HT-29 (cell line): ENCODE results near the gene PRAC1. TPM values are rescaled to one million over a fixed set of nuclear protein-coding genes. Genes with fewer than 3 reads are reported as not detected.

Experiments
- DNase-seq: peaks from one replicate; pipeline ENCODE4 v3.0.0-alpha.2; 2015; ENCODE audit warnings: low spot score
- total RNA-seq: library from RNA; depleted of rRNA; stranded (reverse); fragments of >200 nt; shearing (Covaris generic); gene quantifications from 2 replicates; pipeline ENCODE4 v1.2.3, GENCODE V29; 2014; rRNA removed

PRAC1 gene
- total RNA-seq: not detected in 2 replicates

- DNase-seq: no peak
These were observed at the start of gene PRAC1 for GRCh38 chr17:48722201-48722907. PRAC1 (minus strand) TSS chr17:48722518; CDS start chr17:48722392, 126 bp downstream.

DNA sequence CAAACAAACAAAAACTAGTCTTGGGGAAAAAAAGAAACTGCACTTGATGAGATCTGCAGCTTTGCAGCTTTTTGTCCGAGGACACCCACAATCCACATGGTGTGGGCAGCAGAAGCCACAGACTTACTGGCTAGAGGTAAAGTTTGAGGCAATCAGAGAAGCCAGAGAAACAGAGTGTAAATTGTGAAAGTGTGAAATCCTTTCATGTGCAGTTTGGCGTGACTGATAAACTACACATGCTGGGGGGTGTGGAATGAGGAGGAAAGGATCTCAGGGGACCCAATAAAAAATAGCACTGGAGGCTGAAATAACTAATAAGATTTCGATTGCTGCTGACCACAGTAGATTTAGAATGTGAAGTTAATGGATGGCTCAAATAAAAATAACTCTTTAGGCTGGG lies 48.6 kb upstream of the PRAC1 start:
- no peak for DNase-seq

- DNase-seq: no peak
These were observed 46.8 kb upstream of the PRAC1 start for GRCh38 chr17:48769009-48769675.

DNA sequence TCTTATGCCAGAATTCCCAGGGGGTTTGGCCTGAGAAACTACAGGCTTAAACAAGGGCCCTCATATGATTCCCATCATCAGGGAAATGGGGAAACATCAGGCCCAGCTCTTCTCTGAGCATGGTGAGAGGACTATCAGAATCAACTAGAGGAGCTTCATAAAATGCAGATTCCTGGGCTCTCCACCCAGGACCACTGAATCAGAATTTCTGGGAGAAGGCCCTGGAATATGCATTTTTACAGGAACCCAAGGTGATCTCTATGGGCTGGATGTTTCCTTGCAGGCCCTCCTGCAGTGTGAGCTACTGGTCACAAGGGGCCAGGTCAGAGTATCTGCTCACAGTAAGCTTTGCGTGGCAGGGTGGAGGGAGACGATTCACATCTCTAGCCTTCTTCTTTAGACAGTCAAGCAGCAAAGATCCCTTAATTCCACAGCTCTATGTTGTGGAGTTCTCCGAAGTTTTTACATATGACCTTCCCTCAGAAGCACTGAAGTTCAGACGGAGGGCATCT lies 45.0 kb upstream of the PRAC1 start:
- no peak for DNase-seq

DNA sequence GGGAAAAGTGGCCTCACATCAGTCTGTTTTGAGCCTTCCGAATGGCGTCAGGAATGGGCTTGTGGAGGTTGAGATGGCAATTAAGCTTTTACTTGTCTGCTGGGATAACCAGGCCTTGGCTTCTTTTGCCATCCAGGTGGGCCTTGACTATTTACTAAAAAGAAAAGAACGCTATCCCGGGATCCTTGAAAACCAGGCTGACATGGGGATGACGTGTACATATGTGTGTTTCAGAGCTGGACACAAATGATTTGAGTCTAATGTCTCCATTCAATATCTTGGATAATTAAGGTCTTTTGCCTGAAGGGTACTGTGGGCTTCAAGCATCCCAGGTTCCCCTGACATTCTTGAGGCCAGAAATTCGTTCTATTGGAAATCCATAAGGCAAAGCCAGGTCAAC lies 38.8 kb upstream of the PRAC1 start:
- no peak for DNase-seq

DNA sequence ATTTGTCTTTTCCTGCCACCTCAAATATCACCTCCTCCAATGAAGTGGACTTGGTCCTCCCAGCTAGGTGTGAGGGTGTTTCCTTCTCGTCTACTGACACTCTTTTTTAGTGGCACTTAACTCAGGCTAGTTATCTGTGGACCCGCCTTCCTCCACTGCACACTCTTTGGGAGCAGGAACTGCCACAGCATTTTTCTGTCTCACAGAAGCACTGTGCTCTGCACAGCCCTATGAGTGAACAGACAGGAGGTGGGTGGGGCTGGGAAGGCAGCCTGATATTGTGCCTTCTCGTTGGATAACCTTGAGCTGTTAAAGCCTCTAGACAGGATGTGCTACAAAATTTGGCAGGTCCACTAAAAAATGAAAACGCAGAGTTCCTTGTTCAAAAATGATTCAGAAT lies 38.1 kb upstream of the PRAC1 start:
- no peak for DNase-seq

DNA sequence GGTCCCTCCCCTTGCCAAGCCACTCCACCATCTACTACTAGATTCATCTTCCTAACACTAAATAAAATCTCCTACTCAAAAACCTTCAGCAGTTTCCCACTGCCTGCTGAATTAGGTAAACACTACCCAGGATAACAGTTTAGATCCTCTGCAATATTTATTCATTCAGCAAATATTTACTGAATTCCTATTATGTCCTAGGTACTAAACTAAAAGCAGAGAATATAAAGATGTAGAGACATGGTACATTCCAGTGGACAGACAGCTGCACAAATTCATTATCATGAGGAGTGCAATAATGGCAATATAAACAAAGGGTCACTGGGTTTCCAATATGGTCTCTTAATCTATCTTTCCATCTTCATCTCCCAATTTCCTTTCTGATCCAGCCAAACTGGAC lies 37.0 kb upstream of the PRAC1 start:
- DNase-seq: no peak

DNA sequence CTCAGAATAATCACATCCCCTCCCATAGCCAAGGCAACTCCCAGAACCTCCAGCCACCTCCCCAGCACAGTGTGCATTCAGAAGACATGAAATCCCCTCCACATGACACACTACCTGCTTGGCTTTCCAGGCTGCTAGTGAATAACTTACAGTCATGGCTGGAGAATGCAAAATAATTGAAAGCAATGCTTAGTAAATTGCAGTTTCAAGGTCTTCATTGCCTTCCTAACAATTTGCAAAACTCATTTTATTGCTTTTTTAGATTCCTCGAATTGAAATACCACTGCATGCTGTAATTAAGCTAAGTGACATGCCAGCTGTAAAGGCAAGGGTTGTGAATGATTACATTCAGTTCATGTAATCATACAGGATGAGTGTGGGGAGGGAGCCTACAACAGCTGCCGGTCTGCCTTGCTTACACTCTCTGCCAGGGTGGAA lies 35.2 kb upstream of the PRAC1 start:
- no peak for DNase-seq

DNA sequence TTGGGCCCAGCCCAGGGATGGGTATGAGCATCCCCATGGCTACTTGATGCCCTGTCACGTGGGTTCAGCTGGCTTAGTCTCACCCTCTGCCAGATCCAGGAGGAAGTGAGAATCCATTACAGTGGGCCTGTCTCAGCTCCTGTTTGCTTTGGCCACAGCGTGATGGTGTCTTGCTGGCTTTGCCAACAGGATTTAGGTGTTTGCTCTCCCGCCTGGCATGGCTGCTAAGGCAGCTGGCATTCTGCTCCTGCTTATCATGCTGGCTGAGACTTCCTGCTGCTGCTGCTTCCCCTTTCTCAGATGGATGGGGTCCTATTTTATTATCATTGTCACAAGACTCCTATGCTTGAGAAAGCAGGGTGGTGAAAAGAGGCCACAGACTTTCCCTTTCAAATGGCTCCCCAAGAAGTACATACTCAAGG lies 34.5 kb upstream of the PRAC1 start:
- no peak for DNase-seq

- DNase-seq: no peak
These were observed 33.0 kb upstream of the PRAC1 start for GRCh38 chr17:48755356-48755755.

DNA sequence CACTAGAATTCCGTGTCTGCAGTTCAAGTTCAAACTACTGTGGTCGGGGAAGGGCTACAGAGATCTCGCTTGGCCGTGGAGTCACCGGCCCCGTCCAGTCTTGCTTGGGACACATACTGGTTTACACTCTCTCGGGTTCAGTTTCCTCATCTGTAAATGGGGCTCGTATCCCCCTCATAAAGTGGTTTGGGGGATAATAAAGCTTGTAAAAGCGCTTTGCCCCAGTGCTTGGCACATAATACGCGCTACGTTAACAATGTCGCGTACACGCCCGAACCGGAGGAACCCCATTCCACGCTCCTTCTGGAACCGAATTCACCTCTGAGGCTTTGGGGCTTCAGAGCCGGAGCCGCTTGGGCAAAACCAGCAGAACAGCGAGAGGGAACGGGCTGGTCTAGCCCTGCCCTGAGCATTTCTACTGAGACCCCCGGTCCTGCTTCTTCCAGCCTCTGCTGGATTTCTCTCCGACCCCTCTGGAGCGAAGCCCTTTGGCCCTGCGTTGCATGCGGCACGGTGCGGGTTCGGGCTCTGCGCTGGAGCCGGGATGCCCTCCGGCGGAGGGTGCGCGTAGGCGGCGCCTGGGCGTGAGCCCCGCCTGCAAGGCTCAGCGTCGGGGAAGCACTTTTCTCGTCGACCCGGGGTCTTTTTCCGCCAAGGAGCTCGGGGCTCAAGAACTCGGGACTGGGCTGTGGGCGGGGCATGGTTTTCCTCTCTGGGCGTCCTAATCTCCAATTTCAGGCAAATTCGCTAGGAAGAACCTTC lies 32.4 kb upstream of the PRAC1 start:
- no peak for DNase-seq

DNA sequence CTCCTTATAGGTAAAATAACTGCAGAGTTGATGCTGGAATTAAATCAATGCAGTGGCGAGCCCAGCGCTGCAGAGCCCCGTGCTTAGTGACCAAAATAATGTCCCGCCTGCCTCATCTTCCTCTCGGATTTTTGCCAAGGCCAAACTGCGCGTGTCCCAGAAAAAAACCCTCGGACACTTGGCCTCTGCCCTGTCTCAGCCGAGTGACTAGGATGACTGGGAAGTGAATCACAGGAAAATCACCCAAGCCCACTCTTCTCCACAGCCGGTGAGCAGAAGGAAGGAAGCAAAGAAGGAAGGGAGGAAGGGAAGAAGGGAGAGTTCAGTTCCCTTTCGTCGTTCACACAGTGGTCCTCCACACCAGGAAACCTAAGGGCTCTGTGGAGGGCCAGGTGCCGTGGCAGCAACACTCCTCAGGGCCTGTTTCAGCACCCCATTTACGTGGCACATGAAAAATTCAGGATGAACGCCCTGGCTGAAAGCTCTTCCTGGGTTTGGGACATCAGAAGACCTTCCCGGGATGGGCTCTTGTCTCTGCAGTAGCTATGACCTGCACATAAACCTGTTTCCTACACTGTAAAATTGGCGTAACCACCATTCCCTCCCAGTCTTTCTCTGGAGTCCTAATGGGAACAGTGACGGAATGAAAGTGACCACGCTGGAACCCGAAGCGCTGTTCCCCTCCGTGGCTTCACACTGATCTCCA lies 31.6 kb upstream of the PRAC1 start:
- DNase-seq: no peak

GRCh38 chr17:48752399-48753288 lies 30.3 kb upstream of the PRAC1 start:
- DNase-seq: no peak

DNA sequence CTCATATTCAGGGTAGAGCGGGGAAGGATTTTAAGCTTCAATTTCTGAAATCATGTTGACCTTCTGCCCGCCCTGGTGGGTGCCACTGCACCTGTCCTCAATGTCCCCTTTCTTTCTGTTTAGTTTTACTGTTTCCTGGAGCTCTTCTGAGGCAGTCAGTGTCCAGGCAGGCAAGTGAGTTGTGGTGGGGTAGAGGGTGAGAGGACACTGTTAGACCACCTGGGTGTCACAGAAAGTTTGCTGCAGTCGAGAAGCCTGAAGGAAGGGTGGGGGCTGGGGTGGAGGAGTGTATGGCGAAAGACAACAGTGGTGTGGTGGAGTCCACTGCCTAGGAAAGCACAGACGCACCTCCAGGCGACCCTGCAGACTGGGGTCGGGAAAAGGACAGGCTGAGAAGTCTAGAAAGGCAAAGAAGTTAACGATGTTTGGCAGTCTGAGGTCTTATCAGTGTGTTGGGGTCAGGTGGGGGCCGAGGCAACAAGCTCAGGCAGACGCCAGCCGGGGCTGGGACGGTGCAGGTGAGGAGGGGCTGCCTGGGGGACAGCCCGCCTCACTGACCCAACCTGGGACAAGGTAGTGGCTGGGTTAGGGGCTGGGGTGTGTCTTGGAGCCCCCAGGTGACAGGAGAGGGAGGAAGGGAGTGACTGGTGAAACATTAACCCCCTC lies 29.5 kb upstream of the PRAC1 start:
- no peak for DNase-seq

- peak; percentile 46 for DNase-seq
These were observed 28.9 kb upstream of the PRAC1 start for GRCh38 chr17:48751172-48751571.

- DNase-seq: no peak
These were observed 27.6 kb upstream of the PRAC1 start for GRCh38 chr17:48749621-48750553.

DNA sequence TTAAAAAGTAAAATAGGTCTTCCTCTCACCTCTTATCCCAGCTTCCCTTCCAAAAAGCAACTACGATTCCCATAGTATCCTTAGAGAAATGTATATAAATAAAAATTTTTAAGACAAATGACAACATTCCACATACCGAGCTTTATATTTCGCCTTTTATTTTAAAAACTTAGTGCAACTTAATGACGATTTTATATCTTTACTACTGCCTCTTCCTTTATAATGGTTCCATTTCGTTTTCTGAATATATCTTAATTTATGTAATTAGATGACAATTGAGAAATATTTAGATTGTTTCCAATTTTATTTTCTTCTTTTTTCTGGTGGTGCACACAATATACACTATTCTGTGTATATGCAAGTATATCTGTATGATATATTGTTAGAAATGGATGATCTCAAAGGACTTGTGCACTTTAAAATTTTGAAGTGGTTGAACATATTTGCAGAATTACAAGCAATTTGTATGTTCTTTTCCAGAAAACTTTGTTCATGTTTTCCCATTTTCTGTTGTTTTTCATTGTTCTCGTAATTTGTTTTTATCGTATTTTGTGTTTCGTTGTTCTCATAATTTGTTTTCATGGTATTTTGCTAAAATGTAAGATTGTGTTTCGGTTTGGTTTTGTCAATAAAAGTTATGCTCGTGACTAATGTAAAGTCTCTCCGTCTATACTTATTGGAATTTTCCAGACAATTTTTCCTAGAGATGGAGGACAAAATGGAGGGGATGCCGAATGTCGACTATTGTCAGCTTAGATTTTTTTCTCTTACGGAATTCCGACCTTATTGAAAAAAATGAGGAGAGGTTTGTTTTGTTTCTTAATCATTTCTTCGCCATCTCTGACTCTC lies 26.6 kb upstream of the PRAC1 start:
- DNase-seq: no peak
